B cell (primary cell): Measurements from ENCODE around the gene HSD17B2. TPM values are rescaled to one million over a fixed set of nuclear protein-coding genes. Genes with fewer than 3 reads are reported as not detected.

Experiments
- ATAC-seq: fragments of 200-7000 bp; cut with Tn5 transposase; one replicate; pipeline ENCODE4 v1.10.0; 2021; ENCODE audit warnings: low read depth, mild to moderate bottlenecking, moderate number of reproducible peaks, moderate library complexity
- CTCF ChIA-PET: fragments of 350-600 bp; sonication (Branson Sonifier 250); formaldehyde crosslinking; loops from one replicate; lab custom pipeline; 2021; ENCODE audit warnings: antibody characterized with exemption, inconsistent platforms; lab: Charles Lee
- POLR2A ChIA-PET: fragments of 350-600 bp; sonication (Branson Sonifier 250); formaldehyde crosslinking; loops from one replicate; lab custom pipeline; 2021; ENCODE audit warnings: antibody characterized with exemption; lab: Charles Lee
- DNase-seq: peaks from one replicate; pipeline ENCODE4 v3.0.0; 2013
- H2AFZ ChIP-seq: 2 replicates; pipeline ENCODE4 v1.6.1; 2012; ENCODE audit warnings: mild to moderate bottlenecking, low read depth, low read length; ENCODE audit not compliant: insufficient read depth, poor library complexity, severe bottlenecking
- H3K27ac ChIP-seq, 2 donors: 1 replicate in 1 of 2; 2 replicates in 1 of 2; pipeline ENCODE4 v1.5.1; 2012 to 2013; ENCODE audit warnings: low read length in 2 of 2, mild to moderate bottlenecking in 2 of 2, moderate library complexity in 1 of 2
- H3K27me3 ChIP-seq, 4 experiments: fragments of 200-600 bp in 1 of 4; sonication (generic) in 1 of 4; replicated peaks in 1 of 4; 1 replicate in 2 of 4; 2 replicates in 2 of 4; pipeline versions ENCODE4 v1.6.1 to v1.7.0; 2013 to 2016; ENCODE audit warnings: low read length in 3 of 4, mild to moderate bottlenecking in 2 of 4, mixed read lengths in 1 of 4, moderate library complexity in 1 of 4; ENCODE audit not compliant: insufficient read depth in 4 of 4, control insufficient read depth in 3 of 4; ENCODE audit errors: control extremely low read depth in 1 of 4
- H3K36me3 ChIP-seq, 2 experiments: replicated peaks in 1 of 2; 1 replicate in 1 of 2; 2 replicates in 1 of 2; pipeline versions ENCODE4 v1.6.1 to v1.7.1; 2013; ENCODE audit warnings: low read length in 1 of 2; ENCODE audit not compliant: insufficient read depth in 2 of 2, control insufficient read depth in 1 of 2; ENCODE audit errors: control extremely low read depth in 1 of 2, extremely low read depth in 1 of 2
- H3K4me1 ChIP-seq, 2 donors: fragments of 200-600 bp in 1 of 2; sonication (generic) in 1 of 2; 1 replicate in 1 of 2; 2 replicates in 1 of 2; pipeline versions ENCODE4 v1.5.1 to v1.6.1; 2013 to 2017; ENCODE audit warnings: low read length in 2 of 2; ENCODE audit not compliant: control insufficient read depth in 2 of 2, insufficient read depth in 2 of 2
- H3K4me2 ChIP-seq: replicated peaks from 2 replicates; pipeline ENCODE3; 2012; ENCODE audit warnings: mild to moderate bottlenecking, low read depth, low read length; ENCODE audit not compliant: poor library complexity, severe bottlenecking
- H3K4me3 ChIP-seq, 5 experiments: fragments of 200-600 bp in 1 of 5; sonication (generic) in 1 of 5; 1 replicate in 3 of 5; 2 replicates in 2 of 5; pipeline versions ENCODE4 v1.5.1 to v1.7.0; 2011 to 2016; ENCODE audit warnings: low read length in 4 of 5, mild to moderate bottlenecking in 4 of 5, low read depth in 2 of 5, control low read depth in 1 of 5, moderate library complexity in 1 of 5; ENCODE audit not compliant: insufficient read depth in 1 of 5; ENCODE audit errors: control extremely low read depth in 1 of 5, extremely low read depth in 1 of 5
- H3K79me2 ChIP-seq: fragments of 200-600 bp; sonication (generic); one replicate; pipeline ENCODE4 v1.6.0; 2016; ENCODE audit warnings: low read length; ENCODE audit not compliant: control insufficient read depth, insufficient read depth
- H3K9ac ChIP-seq: fragments of 200-600 bp; sonication (generic); 2 replicates; pipeline ENCODE4 v1.6.1; 2017; ENCODE audit warnings: mild to moderate bottlenecking, low read length, moderate library complexity
- H3K9me3 ChIP-seq, 3 donors: one replicate each; pipeline versions ENCODE4 v1.6.1 to v1.7.1; 2013; ENCODE audit warnings: low read length in 2 of 3; ENCODE audit not compliant: control insufficient read depth in 2 of 3, insufficient read depth in 1 of 3; ENCODE audit errors: control extremely low read depth in 1 of 3
- H4K20me1 ChIP-seq: 2 replicates; pipeline ENCODE4 v1.6.0; 2012; ENCODE audit warnings: mild to moderate bottlenecking, low read length; ENCODE audit not compliant: insufficient read depth, control insufficient read depth, poor library complexity, severe bottlenecking
- H3K27ac Mint-ChIP-seq: one replicate; pipeline ENCODE4 v1.8.0; 2021; ENCODE audit warnings: mixed read lengths
- H3K27me3 Mint-ChIP-seq: one replicate; pipeline ENCODE4 v1.8.0; 2021; ENCODE audit warnings: mixed read lengths
- H3K4me1 Mint-ChIP-seq: one replicate; pipeline ENCODE4 v1.8.0; 2021; ENCODE audit warnings: mixed read lengths
- H3K4me3 Mint-ChIP-seq: one replicate; pipeline ENCODE4 v1.8.0; 2021; ENCODE audit warnings: mixed read lengths
- H3K9me3 Mint-ChIP-seq: one replicate; pipeline ENCODE4 v1.8.0; 2022; ENCODE audit warnings: mixed read lengths; ENCODE audit not compliant: insufficient read depth
- EZH2 ChIP-seq: IDR thresholded peaks from 2 replicates; pipeline ENCODE4 v1.6.1; 2012; ENCODE audit warnings: borderline replicate concordance, low read depth, mild to moderate bottlenecking, moderate library complexity, low read length; ENCODE audit not compliant: insufficient read depth, poor library complexity, severe bottlenecking
- WGBS: methylation state at CpG from one replicate; pipeline ENCODE4 v1.1.5; 2013; ENCODE audit warnings: missing lambda C conversion rate; ENCODE audit not compliant: insufficient coverage; 5-methylcytosine and 5-hydroxymethylcytosine counted together
- intact Hi-C: fragments of 100-400 bp; cut with micrococcal nuclease; formaldehyde crosslinking; loops from one replicate; pipeline ENCODE4 v1.10.0; 2022
- polyA plus RNA-seq: library from polyadenylated mRNA; depleted of rRNA; stranded (reverse); fragments of >200 nt; gene quantifications from 2 replicates; pipeline ENCODE4 v1.2.3, GENCODE V29; 2012
- total RNA-seq, 2 donors: library from RNA; stranded (reverse); fragments of 120-200 nt in 1 of 2; gene quantifications; 1 replicate in 1 of 2; 2 replicates in 1 of 2; pipeline versions ENCODE4 v1.2.3 to v1.2.4, GENCODE V29; 2013 to 2022
- TF ChIP-seq, protein P1 (sequence below): fragments of 200-600 bp; IDR thresholded peaks from one replicate; pipeline ENCODE4 v1.8.0; 2022; ENCODE audit warnings: antibody characterized with exemption, mild to moderate bottlenecking

Gene HSD17B2
- total and polyA plus RNA-seq, 2 donors (not counting 1 experiment from before 2014, with no cell fraction given), result not detected

DNA sequence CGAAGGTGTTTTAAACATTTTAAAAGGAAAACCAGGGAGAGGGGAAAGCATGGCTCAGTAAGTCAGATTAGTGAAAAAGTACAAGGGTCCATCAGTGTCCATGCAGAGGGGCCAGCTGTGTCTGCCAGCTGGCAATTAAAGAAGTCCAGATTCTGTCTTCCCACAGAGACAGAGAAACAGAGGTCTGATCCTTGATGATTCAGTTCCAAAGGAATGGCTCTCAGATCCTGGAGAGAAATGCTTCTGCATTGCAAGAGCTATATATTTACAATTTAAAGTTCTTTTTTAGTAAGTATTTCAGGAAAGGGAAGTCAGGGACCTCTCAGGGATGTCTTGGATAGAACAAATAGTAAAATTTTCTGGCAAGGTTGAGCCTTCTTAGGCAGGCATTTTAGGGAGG lies 56.2 kb downstream of the HSD17B2 start:
- H3K4me1 ChIP-seq, result no peaks in the 10 kb centered on the region
- ATAC-seq (no peak), DNase-seq (no peak)
- CTCF ChIA-PET, result no interaction called here
- Mint-ChIP-seq H3K27me3 (peaks cover 40% of the 10 kb centered on the region), H3K9me3 (no peaks in the 10 kb centered on the region), H3K4me3 (no peak overlapping the region), H3K27ac (no peak overlapping the region), H3K4me1 (no peaks in the 10 kb centered on the region)
- no peak overlapping the region for H2AFZ ChIP-seq
- TF ChIP-seq, protein P1, sequence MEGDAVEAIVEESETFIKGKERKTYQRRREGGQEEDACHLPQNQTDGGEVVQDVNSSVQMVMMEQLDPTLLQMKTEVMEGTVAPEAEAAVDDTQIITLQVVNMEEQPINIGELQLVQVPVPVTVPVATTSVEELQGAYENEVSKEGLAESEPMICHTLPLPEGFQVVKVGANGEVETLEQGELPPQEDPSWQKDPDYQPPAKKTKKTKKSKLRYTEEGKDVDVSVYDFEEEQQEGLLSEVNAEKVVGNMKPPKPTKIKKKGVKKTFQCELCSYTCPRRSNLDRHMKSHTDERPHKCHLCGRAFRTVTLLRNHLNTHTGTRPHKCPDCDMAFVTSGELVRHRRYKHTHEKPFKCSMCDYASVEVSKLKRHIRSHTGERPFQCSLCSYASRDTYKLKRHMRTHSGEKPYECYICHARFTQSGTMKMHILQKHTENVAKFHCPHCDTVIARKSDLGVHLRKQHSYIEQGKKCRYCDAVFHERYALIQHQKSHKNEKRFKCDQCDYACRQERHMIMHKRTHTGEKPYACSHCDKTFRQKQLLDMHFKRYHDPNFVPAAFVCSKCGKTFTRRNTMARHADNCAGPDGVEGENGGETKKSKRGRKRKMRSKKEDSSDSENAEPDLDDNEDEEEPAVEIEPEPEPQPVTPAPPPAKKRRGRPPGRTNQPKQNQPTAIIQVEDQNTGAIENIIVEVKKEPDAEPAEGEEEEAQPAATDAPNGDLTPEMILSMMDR, result no peak
- no peak for TF ChIP-seq EZH2
- WGBS, result 100% methylated on average over 1 of the region's 1 CpG
- intact Hi-C loops, result no loop called here
- POLR2A ChIA-PET, result no interaction called here
- no peaks in the 10 kb centered on the region for H3K79me2 ChIP-seq
- no peak overlapping the region for H3K4me2 ChIP-seq
- H4K20me1 ChIP-seq, result no peaks in the 10 kb centered on the region
- no peaks in the 10 kb centered on the region for H3K9me3 ChIP-seq
- no peak overlapping the region for H3K27ac ChIP-seq
- H3K9ac ChIP-seq, result no peak overlapping the region
- peaks cover 0 to 14% (median 0%) of the 10 kb centered on the region in 4 experiments for H3K27me3 ChIP-seq
- no peak overlapping the region for H3K4me3 ChIP-seq
- no peaks in the 10 kb centered on the region for H3K36me3 ChIP-seq

DNA sequence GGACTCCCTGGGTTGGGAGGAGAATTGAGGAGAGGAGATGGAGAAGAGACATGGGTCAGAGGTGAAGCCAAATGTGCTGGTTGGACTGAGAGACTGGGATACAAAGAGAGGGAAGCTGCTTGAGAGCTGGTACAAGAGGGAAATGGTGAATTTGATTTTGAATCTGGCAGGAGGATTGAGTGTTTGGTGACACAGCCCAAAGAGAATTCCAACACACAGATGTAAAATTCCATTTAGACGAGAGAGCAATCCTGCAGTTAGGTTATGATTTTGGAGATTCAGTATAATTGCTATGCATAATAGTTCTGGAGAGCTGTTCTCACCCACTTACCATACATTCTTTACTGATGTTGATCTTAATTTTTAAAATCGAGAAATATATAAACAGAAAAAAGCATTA lies 57.7 kb downstream of the HSD17B2 start:
- H3K9me3 Mint-ChIP-seq, result no peaks in the 10 kb centered on the region
- H3K4me1 ChIP-seq, result no peaks in the 10 kb centered on the region
- TF ChIP-seq EZH2, result no peak
- TF ChIP-seq, protein P1, result no peak
- no peaks in the 10 kb centered on the region for H3K79me2 ChIP-seq
- H2AFZ ChIP-seq, result no peak overlapping the region
- POLR2A ChIA-PET, result no interaction called here
- no peaks in the 10 kb centered on the region for H3K36me3 ChIP-seq
- CTCF ChIA-PET, result no interaction called here
- no peaks in the 10 kb centered on the region for H4K20me1 ChIP-seq
- DNase-seq (no peak), ATAC-seq (no peak)
- no CpG with 5 or more reads among the region's 2 CpGs for WGBS
- H3K9ac ChIP-seq, result no peak overlapping the region
- peaks cover 30% of the 10 kb centered on the region for H3K27me3 Mint-ChIP-seq
- no peaks in the 10 kb centered on the region for H3K9me3 ChIP-seq
- no peak overlapping the region for H3K4me3 ChIP-seq
- H3K27ac Mint-ChIP-seq, result no peak overlapping the region
- intact Hi-C loops, result no loop called here
- no peaks in the 10 kb centered on the region for H3K4me1 Mint-ChIP-seq
- no peak overlapping the region for H3K4me2 ChIP-seq
- peaks cover 0 to 14% (median 0%) of the 10 kb centered on the region in 4 experiments for H3K27me3 ChIP-seq
- H3K4me3 Mint-ChIP-seq, result no peak overlapping the region
- H3K27ac ChIP-seq, result no peak overlapping the region
